HG03139 (cell line): ENCODE data around the gene ANXA3.
"Not testable (repeated sequence)": the region's sequence is repeated elsewhere in the genome, so short reads cannot be mapped to it uniquely, and the experiment has no call there.

ENCODE experiments used
- ATAC-seq: cut with Tn5 transposase; IDR thresholded peaks from one replicate; pipeline ENCODE4 v1.9.1; 2021; ENCODE audit not compliant: unreplicated experiment

ANXA3 gene

GRCh38 chr4:78551420-78552351 is at the start of gene ANXA3:
TSS of gene ANXA3 (plus strand) at chr4:78551770. CDS start at chr4:78554474, 2,704 bp downstream.
- no peak for ATAC-seq

- ATAC-seq, result not testable (repeated sequence)
These were observed 45.3 kb upstream of the ANXA3 start for GRCh38 chr4:78506260-78506659.

GRCh38 chr4:78509043-78509442 is 42.5 kb upstream of the ANXA3 start:
- ATAC-seq, result no peak

GRCh38 chr4:78510108-78510507 is 41.5 kb upstream of the ANXA3 start:
- ATAC-seq, result no peak

GRCh38 chr4:78510681-78511080 is 40.9 kb upstream of the ANXA3 start:
- ATAC-seq, result no peak

- ATAC-seq, result no peak
These were observed 39.1 kb upstream of the ANXA3 start for GRCh38 chr4:78512357-78512920.

- no peak for ATAC-seq
These were observed 38.1 kb upstream of the ANXA3 start for GRCh38 chr4:78513411-78513975.

- ATAC-seq, result no peak
These were observed 34.4 kb upstream of the ANXA3 start for GRCh38 chr4:78517050-78517652.

GRCh38 chr4:78518561-78518960 is 33.0 kb upstream of the ANXA3 start:
- ATAC-seq, result no peak

GRCh38 chr4:78519962-78520361 is 31.6 kb upstream of the ANXA3 start:
- no peak for ATAC-seq

- ATAC-seq, result no peak
These were observed 30.8 kb upstream of the ANXA3 start for GRCh38 chr4:78520808-78521226.

GRCh38 chr4:78524009-78524408 is 27.6 kb upstream of the ANXA3 start:
- no peak for ATAC-seq

GRCh38 chr4:78525559-78525958 is 26.0 kb upstream of the ANXA3 start:
- ATAC-seq, result no peak

GRCh38 chr4:78527103-78527502 is 24.5 kb upstream of the ANXA3 start:
- no peak for ATAC-seq

- no peak for ATAC-seq
These were observed 24.0 kb upstream of the ANXA3 start for GRCh38 chr4:78527555-78527954.

- ATAC-seq, result no peak
These were observed 23.2 kb upstream of the ANXA3 start for GRCh38 chr4:78528327-78528726.

GRCh38 chr4:78529569-78530209 is 21.9 kb upstream of the ANXA3 start:
- ATAC-seq, result no peak

- no peak for ATAC-seq
These were observed 19.5 kb upstream of the ANXA3 start for GRCh38 chr4:78532046-78532445.

GRCh38 chr4:78533854-78534253 is 17.7 kb upstream of the ANXA3 start:
- no peak for ATAC-seq

- no peak for ATAC-seq
These were observed 17.1 kb upstream of the ANXA3 start for GRCh38 chr4:78534286-78534955.

- ATAC-seq, result no peak
These were observed 9.2 kb upstream of the ANXA3 start for GRCh38 chr4:78542373-78542772.
